NCI-H146 (cell line): ENCODE measurements around the gene SMG6.

Source experiments
- DNase-seq: peaks from one replicate; lab custom pipeline; 2025; lab: John Stamatoyannopoulos, UW

SMG6 gene

GRCh38 chr17:2105663-2106062, 197.9 kb downstream of the SMG6 start:
- DNase-seq: no peak

- DNase-seq: no peak
These were observed 200.4 kb downstream of the SMG6 start for GRCh38 chr17:2102931-2103809.

- DNase-seq: no peak
These were observed 201.9 kb downstream of the SMG6 start for GRCh38 chr17:2101448-2102257.

GRCh38 chr17:2095536-2095910, 208.1 kb downstream of the SMG6 start:
- DNase-seq: no peak

GRCh38 chr17:2094891-2095535, 208.6 kb downstream of the SMG6 start:
- no peak for DNase-seq

- peak; percentile 12 for DNase-seq
These were observed 210.2 kb downstream of the SMG6 start for GRCh38 chr17:2093349-2093748.

GRCh38 chr17:2092253-2092652, 211.3 kb downstream of the SMG6 start:
- DNase-seq: no peak

- no peak for DNase-seq
These were observed 212.6 kb downstream of the SMG6 start for GRCh38 chr17:2090804-2091534.

- no peak for DNase-seq
These were observed 213.4 kb downstream of the SMG6 start for GRCh38 chr17:2090210-2090641.

GRCh38 chr17:2089021-2089422, 214.6 kb downstream of the SMG6 start:
- no peak for DNase-seq

GRCh38 chr17:2087597-2088211, 215.9 kb downstream of the SMG6 start:
- no peak for DNase-seq

GRCh38 chr17:2086306-2086705, 217.3 kb downstream of the SMG6 start:
- no peak for DNase-seq

GRCh38 chr17:2085648-2085949, 218.0 kb downstream of the SMG6 start:
- no peak for DNase-seq

- no peak for DNase-seq
These were observed 218.6 kb downstream of the SMG6 start for GRCh38 chr17:2084766-2085647.

- no peak for DNase-seq
These were observed 219.4 kb downstream of the SMG6 start for GRCh38 chr17:2084036-2084765.

- DNase-seq: no peak
These were observed 220.0 kb downstream of the SMG6 start for GRCh38 chr17:2083613-2084035.

GRCh38 chr17:2082003-2082781, 221.4 kb downstream of the SMG6 start:
- DNase-seq: no peak

- no peak for DNase-seq
These were observed 222.0 kb downstream of the SMG6 start for GRCh38 chr17:2081564-2081963.

- no peak for DNase-seq
These were observed 226.5 kb downstream of the SMG6 start for GRCh38 chr17:2077040-2077439.
